ENCODE results near the gene APRT. TPM values are rescaled to one million over a fixed set of nuclear protein-coding genes. Genes with fewer than 3 reads are reported as not detected.

Gene APRT
- total and polyA plus RNA-seq, 9 of the 15 experiments (the other 6 are each of a cell fraction or from before 2014, with no cell fraction given), result 41.7 to 409 (median 146) TPM

GRCh38 chr16:88833086-88833485 lies 21.4 kb upstream of the APRT start (continued):
- TF ChIP-seq THAP12 (CRISPR knock-in tag; IDR thresholded peaks at IDR 0.05) (no peak), FOXJ3 (CRISPR knock-in tag; IDR thresholded peaks at IDR 0.05) (no peak), SETDB1 (IDR thresholded peaks at IDR 0.05; ENCODE audit: low read length) (no peak), ZFP91 (CRISPR knock-in tag; IDR thresholded peaks at IDR 0.05) (no peak), HMGXB4 (CRISPR knock-in tag; IDR thresholded peaks at IDR 0.05) (no peak), KLF16 (IDR thresholded peaks at IDR 0.05) (no peak), MECOM (CRISPR knock-in tag; IDR thresholded peaks at IDR 0.05) (no peak)
